HUES48 (cell line): ENCODE measurements around the gene CNPY1.

Source experiments
- H3K27ac ChIP-seq: one replicate; pipeline ENCODE4 v1.7.0; 2013; ENCODE audit warnings: low read depth, low read length, inconsistent platforms
- H3K27me3 ChIP-seq: 2 replicates; pipeline ENCODE4 v1.6.1; 2013; ENCODE audit warnings: mild to moderate bottlenecking, low read length; ENCODE audit not compliant: control insufficient read depth, insufficient read depth
- H3K36me3 ChIP-seq: 2 replicates; pipeline ENCODE4 v1.6.1; 2013; ENCODE audit warnings: low read length; ENCODE audit not compliant: control insufficient read depth, insufficient read depth
- H3K4me1 ChIP-seq: 2 replicates; pipeline ENCODE4 v1.6.1; 2013; ENCODE audit warnings: mild to moderate bottlenecking, low read length; ENCODE audit not compliant: control insufficient read depth, insufficient read depth
- H3K4me3 ChIP-seq: 2 replicates; pipeline ENCODE4 v1.5.1; 2013; ENCODE audit warnings: mild to moderate bottlenecking, low read depth, low read length
- H3K9ac ChIP-seq: 2 replicates; pipeline ENCODE4 v1.6.1; 2013; ENCODE audit warnings: mild to moderate bottlenecking, low read depth, low read length, moderate library complexity
- H3K9me3 ChIP-seq: 2 replicates; pipeline ENCODE4 v1.6.1; 2013; ENCODE audit warnings: low read length; ENCODE audit not compliant: control insufficient read depth, insufficient read depth

Gene CNPY1

DNA sequence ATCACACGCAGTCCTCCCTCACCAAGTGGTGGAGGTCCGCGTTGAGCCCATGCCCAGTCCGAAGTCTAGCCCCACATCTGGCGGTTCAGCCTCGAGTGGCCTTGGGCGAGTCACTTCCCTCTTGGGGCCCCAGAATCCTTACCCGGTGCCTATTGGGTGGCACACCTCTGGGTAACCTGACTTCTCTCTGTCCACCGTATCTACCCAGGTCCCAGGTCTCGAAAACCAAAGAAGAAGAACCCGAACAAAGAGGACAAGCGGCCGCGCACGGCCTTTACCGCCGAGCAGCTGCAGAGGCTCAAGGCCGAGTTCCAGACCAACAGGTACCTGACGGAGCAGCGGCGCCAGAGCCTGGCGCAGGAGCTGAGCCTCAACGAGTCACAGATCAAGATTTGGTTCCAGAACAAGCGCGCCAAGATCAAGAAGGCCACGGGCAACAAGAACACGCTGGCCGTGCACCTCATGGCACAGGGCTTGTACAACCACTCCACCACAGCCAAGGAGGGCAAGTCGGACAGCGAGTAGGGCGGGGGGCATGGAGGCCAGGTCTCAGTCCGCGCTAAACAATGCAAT, 84.1 kb downstream of the CNPY1 start:
- Histone ChIP-seq H3K27me3 (peaks cover 98% of the 10 kb centered on the region), H3K36me3 (no peaks in the 10 kb centered on the region), H3K4me3 (no peak overlapping the region), H3K9ac (no peak overlapping the region), H3K27ac (no peak overlapping the region), H3K4me1 (peaks cover 13% of the 10 kb centered on the region), H3K9me3 (no peaks in the 10 kb centered on the region)

GRCh38 chr7:155461631-155462030, 84.7 kb downstream of the CNPY1 start:
- Histone ChIP-seq H3K36me3 (no peaks in the 10 kb centered on the region), H3K9me3 (no peaks in the 10 kb centered on the region), H3K4me3 (no peak overlapping the region), H3K4me1 (peaks cover 12% of the 10 kb centered on the region), H3K27me3 (peaks cover 98% of the 10 kb centered on the region), H3K9ac (no peak overlapping the region), H3K27ac (no peak overlapping the region)

DNA sequence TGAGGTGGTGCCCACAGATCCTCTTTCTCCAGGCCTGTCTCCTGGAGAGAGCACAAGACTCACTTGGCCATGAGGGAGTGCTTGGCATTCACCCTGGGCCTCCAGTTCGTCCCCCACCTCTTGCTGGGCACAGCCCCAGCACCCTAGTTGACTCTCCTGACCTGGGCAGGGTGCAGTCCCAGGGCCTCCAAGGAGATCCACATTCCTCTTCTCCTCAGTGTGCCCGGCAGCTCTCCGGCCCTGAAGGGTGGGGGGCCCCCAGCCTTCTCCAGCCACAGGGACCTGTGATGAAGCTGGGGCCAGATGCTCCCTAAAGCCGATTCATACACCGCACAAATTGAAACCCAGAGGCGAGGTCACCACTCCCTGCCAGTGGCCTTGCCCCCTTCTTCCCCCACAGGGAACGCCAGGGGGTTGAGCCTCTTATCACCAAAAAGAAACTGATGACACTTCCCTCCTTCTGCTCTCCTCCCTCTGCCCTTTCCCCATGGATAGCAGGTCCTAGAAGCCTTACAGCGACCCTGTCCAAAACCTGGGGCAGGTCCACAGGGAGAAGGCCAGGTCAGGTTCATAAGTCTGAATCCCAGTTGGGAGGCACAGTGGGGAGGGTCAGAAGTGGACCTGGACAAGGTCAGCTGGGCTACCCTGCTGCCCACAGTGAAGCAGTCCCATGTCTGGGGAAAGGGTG, 85.3 kb downstream of the CNPY1 start:
- Histone ChIP-seq H3K27me3 (peaks cover 98% of the 10 kb centered on the region), H3K4me1 (peaks cover 8% of the 10 kb centered on the region), H3K4me3 (no peak overlapping the region), H3K9ac (no peak overlapping the region), H3K27ac (no peak overlapping the region), H3K36me3 (no peaks in the 10 kb centered on the region), H3K9me3 (no peaks in the 10 kb centered on the region)

- Histone ChIP-seq H3K9me3 (no peaks in the 10 kb centered on the region), H3K4me3 (no peak overlapping the region), H3K4me1 (peaks cover 8% of the 10 kb centered on the region), H3K36me3 (no peaks in the 10 kb centered on the region), H3K9ac (no peak overlapping the region), H3K27ac (no peak overlapping the region), H3K27me3 (peaks cover 98% of the 10 kb centered on the region)
Measured at GRCh38 chr7:155459700-155460461, 86.5 kb downstream of the CNPY1 start.

DNA sequence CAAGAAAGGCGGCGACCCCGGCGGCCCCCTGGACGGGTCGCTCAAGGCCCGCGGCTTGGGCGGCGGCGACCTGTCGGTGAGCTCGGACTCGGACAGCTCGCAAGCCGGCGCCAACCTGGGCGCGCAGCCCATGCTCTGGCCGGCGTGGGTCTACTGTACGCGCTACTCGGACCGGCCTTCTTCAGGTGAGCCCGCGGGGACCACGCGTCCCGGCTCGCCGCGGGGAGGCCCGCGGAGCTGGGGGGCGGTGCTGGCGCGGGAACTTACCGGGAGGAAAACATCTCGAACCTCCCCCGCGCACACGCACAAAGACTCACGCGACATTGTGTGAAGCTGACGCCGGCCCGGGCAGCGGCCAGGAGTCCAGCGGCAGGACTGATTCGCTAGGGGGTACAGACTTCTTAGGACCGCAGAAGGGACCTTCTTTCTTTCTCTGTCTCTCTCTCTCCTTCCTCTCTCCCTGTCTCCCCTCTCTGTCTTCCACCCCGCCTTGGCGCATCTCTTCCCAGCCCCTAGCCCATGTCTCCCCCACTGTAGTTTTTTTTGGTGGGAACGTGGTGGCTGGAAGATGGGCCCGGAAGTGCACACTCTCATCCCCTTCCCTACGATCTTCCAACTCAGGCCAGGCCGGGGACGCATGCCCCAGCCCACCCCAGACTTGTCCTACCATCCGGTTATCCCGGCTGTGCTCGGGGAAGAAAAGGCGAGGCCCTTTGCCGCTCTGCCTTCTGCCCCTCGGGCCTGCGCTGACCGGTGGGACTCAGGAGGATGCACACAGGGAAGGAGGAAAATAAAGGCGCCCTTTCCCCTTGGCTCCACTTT, 87.3 kb downstream of the CNPY1 start:
- Histone ChIP-seq H3K27me3 (peaks cover 98% of the 10 kb centered on the region), H3K9ac (no peak overlapping the region), H3K27ac (no peak overlapping the region), H3K4me1 (peaks cover 8% of the 10 kb centered on the region), H3K9me3 (no peaks in the 10 kb centered on the region), H3K36me3 (no peaks in the 10 kb centered on the region), H3K4me3 (no peak overlapping the region)

DNA sequence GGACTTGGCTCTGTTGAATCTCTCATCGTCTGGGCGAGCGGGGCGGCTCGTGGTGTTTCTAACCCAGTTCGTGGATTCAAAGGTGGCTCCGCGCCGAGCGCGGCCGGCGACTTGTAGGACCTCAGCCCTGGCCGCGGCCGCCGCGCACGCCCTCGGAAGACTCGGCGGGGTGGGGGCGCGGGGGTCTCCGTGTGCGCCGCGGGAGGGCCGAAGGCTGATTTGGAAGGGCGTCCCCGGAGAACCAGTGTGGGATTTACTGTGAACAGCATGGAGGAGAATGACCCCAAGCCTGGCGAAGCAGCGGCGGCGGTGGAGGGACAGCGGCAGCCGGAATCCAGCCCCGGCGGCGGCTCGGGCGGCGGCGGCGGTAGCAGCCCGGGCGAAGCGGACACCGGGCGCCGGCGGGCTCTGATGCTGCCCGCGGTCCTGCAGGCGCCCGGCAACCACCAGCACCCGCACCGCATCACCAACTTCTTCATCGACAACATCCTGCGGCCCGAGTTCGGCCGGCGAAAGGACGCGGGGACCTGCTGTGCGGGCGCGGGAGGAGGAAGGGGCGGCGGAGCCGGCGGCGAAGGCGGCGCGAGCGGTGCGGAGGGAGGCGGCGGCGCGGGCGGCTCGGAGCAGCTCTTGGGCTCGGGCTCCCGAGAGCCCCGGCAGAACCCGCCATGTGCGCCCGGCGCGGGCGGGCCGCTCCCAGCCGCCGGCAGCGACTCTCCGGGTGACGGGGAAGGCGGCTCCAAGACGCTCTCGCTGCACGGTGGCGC, 88.1 kb downstream of the CNPY1 start, which contains the start of gene EN2:
EN2 (plus strand) TSS at position 19 of the 767 bp plus-strand sequence; CDS start at position 268, 249 bp downstream.
- Histone ChIP-seq H3K9ac (no peak within 1 kb of the TSS), H3K4me1 (peaks cover 8% of the 10 kb centered on the region), H3K4me3 (no peak within 1 kb of the TSS; the same call in 1 of the 2 replicates), H3K9me3 (no peaks in the 10 kb centered on the region), H3K27me3 (peaks cover 98% of the 10 kb centered on the region), H3K36me3 (no peaks in the 10 kb centered on the region), H3K27ac (no peak within 1 kb of the TSS)

- Histone ChIP-seq H3K27ac (no peak overlapping the region), H3K36me3 (no peaks in the 10 kb centered on the region), H3K4me1 (peaks cover 8% of the 10 kb centered on the region), H3K27me3 (peaks cover 98% of the 10 kb centered on the region), H3K4me3 (no peak overlapping the region; the same call in 1 of the 2 replicates), H3K9ac (no peak overlapping the region), H3K9me3 (no peaks in the 10 kb centered on the region)
Measured at GRCh38 chr7:155457544-155458110, 88.7 kb downstream of the CNPY1 start.

GRCh38 chr7:155456738-155457543, 89.4 kb downstream of the CNPY1 start:
- H3K27ac ChIP-seq: no peak overlapping the region
- H3K4me1 ChIP-seq: peaks cover 8% of the 10 kb centered on the region
- H3K36me3 ChIP-seq: no peaks in the 10 kb centered on the region
- peaks cover 98% of the 10 kb centered on the region for H3K27me3 ChIP-seq
- H3K4me3 ChIP-seq: no peak overlapping the region; the same call in 1 of the 2 replicates
- no peaks in the 10 kb centered on the region for H3K9me3 ChIP-seq
- no peak overlapping the region for H3K9ac ChIP-seq

GRCh38 chr7:155455776-155456737, 90.3 kb downstream of the CNPY1 start:
- H3K4me3 ChIP-seq: no peak overlapping the region
- no peaks in the 10 kb centered on the region for H3K36me3 ChIP-seq
- H3K9me3 ChIP-seq: no peaks in the 10 kb centered on the region
- peaks cover 8% of the 10 kb centered on the region for H3K4me1 ChIP-seq
- no peak overlapping the region for H3K27ac ChIP-seq
- no peak overlapping the region for H3K9ac ChIP-seq
- peaks cover 98% of the 10 kb centered on the region for H3K27me3 ChIP-seq
